ENCODE results near the gene LRRC9. TPM values are rescaled to one million over a fixed set of nuclear protein-coding genes. Genes with fewer than 3 reads are reported as not detected.

The LRRC9 gene
- total and polyA plus RNA-seq, 2 donors (not counting 3 experiments of a cell fraction or from before 2014, with no cell fraction given) = not detected

- dilution Hi-C loops (cut with MboI; ENCODE audit: extremely low pct_ligation_motif_present, low sequenced_read_pairs) = no loop called here
- BruUV-seq (replicated peaks) = no TSS peak
- no peak for TF ChIP-seq FOS (IDR thresholded peaks at IDR 0.05; ENCODE audit: borderline replicate concordance, insufficient read depth, low read length)
- no peak for TF ChIP-seq POLR2A (IDR thresholded peaks at IDR 0.05; ENCODE audit: low read depth, low read length)
- no peak for TF ChIP-seq CTCF (IDR thresholded peaks at IDR 0.05; ENCODE audit: extremely low read depth in 1 of 2, insufficient read depth in 1 of 2, low read depth in 1 of 2, low read length in 2 of 2)
- TF ChIP-seq MAX (IDR thresholded peaks at IDR 0.05; ENCODE audit: insufficient read depth, insufficient read length) = no peak
- no peak for TF ChIP-seq EZH2 (IDR thresholded peaks at IDR 0.05; ENCODE audit: borderline replicate concordance, low read depth, low read length, severe bottlenecking)
- TF ChIP-seq GATA2 (IDR thresholded peaks at IDR 0.05; ENCODE audit: insufficient read depth, insufficient read length, low read depth, low read length) = no peak
- no peak for TF ChIP-seq JUN (IDR thresholded peaks at IDR 0.05; ENCODE audit: borderline replicate concordance, insufficient read depth, insufficient read length, low read depth)
- no peak for TF ChIP-seq MYC (IDR thresholded peaks at IDR 0.05; ENCODE audit: low read depth, low read length)
- no peak for TF ChIP-seq POLR2AphosphoS5 (IDR thresholded peaks at IDR 0.05; ENCODE audit: insufficient read depth, low read depth, low read length)
- intact Hi-C loops (cut with micrococcal nuclease) = loop anchor here (5.0 kb wide), 1 partner anchor 593 kb away; no protein-coding TSS in a partner anchor
- Histone ChIP-seq H3K4me2 (ENCODE audit: insufficient read depth, low read length) (no peak overlapping the region), H3K4me1 (ENCODE audit: control insufficient read depth, extremely low read depth, insufficient read depth, low read length) (no peaks in the 10 kb centered on the region), H4K20me1 (replicated peaks; ENCODE audit: control insufficient read depth, extremely low read depth, insufficient read depth, low read length) (no peaks in the 10 kb centered on the region), H3K9ac (replicated peaks; ENCODE audit: extremely low read depth, insufficient read depth, low read length) (no peak overlapping the region), H3K27ac (ENCODE audit: insufficient read depth, low read depth, low read length) (no peak overlapping the region), H3K79me2 (ENCODE audit: control insufficient read depth, insufficient read depth, low read length) (no peaks in the 10 kb centered on the region), H3K9me3 (replicated peaks; ENCODE audit: control insufficient read depth, insufficient read depth, low read length) (no peaks in the 10 kb centered on the region), H3K9me1 (replicated peaks; ENCODE audit: control insufficient read depth, extremely low read depth, insufficient read depth, low read length) (no peaks in the 10 kb centered on the region), H2AFZ (ENCODE audit: low read depth, low read length) (no peak overlapping the region), H3K4me3 (replicated peaks in 1 of 3; ENCODE audit: insufficient read depth in 1 of 3, low read depth in 1 of 3, low read length in 3 of 3) (no peak overlapping the region), H3K36me3 (ENCODE audit: control insufficient read depth in 2 of 2, extremely low read depth in 1 of 2, insufficient read depth in 2 of 2, low read length in 2 of 2) (no peaks in the 10 kb centered on the region), H3K27me3 (ENCODE audit: control insufficient read depth in 2 of 2, insufficient read depth in 2 of 2, low read length in 2 of 2) (peaks cover 0 to 10% of the 10 kb centered on the region in 2 experiments)
- FAIRE-seq (no peak), DNase-seq (ENCODE audit: low read depth, low spot score) (no peak)
- ChIA-PET CTCF (no interaction called here), POLR2A (no interaction called here)
Observed at GRCh38 chr14:59969319-59969718, 49.4 kb downstream of the LRRC9 start.
